ENCODE data around the gene FAHD2A. TPM values are rescaled to one million over a fixed set of nuclear protein-coding genes. Genes with fewer than 3 reads are reported as not detected.
A peak's percentile ranks its signal among the peaks of the same experiment; 100 is the strongest.

The FAHD2A gene
- total and polyA plus RNA-seq, 8 donors: 23.6 to 42.3 (median 37.3) TPM

DNA sequence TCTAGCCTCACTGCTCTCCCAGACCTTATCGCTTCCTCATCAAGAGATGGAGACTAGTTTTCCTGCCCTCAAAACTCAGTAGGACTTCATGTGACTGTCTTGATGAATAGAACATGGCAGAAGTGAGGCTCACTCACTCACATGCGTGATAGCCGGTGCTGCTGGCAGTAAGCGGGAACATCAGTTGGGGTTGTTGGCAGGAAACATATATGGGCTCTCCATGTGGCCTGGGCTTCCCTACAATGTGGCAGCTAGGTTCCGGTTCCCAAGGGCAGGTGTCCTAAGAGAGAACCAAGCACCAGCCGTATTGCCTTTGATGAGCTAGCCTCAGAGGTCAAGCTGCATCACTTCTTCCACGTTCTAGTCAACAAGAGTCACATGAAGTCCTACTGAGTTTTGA, 15.2 kb upstream of the FAHD2A start:
- no peaks in the 10 kb centered on the region for H3K36me3 ChIP-seq
- TF ChIP-seq, protein P1, sequence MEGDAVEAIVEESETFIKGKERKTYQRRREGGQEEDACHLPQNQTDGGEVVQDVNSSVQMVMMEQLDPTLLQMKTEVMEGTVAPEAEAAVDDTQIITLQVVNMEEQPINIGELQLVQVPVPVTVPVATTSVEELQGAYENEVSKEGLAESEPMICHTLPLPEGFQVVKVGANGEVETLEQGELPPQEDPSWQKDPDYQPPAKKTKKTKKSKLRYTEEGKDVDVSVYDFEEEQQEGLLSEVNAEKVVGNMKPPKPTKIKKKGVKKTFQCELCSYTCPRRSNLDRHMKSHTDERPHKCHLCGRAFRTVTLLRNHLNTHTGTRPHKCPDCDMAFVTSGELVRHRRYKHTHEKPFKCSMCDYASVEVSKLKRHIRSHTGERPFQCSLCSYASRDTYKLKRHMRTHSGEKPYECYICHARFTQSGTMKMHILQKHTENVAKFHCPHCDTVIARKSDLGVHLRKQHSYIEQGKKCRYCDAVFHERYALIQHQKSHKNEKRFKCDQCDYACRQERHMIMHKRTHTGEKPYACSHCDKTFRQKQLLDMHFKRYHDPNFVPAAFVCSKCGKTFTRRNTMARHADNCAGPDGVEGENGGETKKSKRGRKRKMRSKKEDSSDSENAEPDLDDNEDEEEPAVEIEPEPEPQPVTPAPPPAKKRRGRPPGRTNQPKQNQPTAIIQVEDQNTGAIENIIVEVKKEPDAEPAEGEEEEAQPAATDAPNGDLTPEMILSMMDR (IDR thresholded peaks at IDR 0.05): no peak
- ATAC-seq (no peak), DNase-seq (no peak)
- intact Hi-C loops (cut with DNase I): no loop called here
- H3K27ac ChIP-seq: no peak overlapping the region
- H3K4me3 ChIP-seq: no peak overlapping the region
- no peaks in the 10 kb centered on the region for H3K4me1 ChIP-seq
- H3K9me3 ChIP-seq: no peaks in the 10 kb centered on the region
- peaks cover 0 to 30% of the 10 kb centered on the region in 2 donors for H3K27me3 ChIP-seq

DNA sequence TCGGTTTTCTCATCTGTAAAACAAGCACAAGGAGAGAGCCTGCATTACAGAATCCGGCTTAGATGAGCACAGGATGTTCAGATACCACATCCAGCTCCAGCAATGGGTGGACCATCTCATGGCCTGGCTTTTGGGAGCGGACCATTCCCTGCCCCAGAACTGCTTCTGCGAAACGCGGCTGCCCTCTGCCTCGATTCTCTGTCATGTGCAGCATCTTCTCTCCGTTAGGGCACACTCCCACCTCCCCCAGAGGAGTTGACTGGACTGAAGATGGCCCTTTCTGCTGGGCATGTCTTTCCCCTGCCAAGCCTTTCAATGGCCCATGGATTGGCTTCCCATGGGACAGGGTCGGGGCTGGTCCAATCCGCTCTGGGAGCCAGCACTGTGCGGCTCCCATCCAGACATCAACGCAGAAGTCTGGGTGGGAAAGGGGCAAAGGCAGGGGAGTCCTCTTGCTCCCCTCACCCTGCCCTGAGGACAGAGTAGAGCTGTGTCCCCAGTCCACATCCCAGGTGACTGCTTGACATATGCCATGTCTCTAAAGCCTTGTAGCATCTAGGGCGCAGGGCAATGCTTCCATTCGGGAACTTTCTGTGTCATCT, 14.3 kb upstream of the FAHD2A start:
- intact Hi-C loops (cut with DNase I): no loop called here
- Histone ChIP-seq H3K36me3 (no peaks in the 10 kb centered on the region), H3K9me3 (no peaks in the 10 kb centered on the region)

DNA sequence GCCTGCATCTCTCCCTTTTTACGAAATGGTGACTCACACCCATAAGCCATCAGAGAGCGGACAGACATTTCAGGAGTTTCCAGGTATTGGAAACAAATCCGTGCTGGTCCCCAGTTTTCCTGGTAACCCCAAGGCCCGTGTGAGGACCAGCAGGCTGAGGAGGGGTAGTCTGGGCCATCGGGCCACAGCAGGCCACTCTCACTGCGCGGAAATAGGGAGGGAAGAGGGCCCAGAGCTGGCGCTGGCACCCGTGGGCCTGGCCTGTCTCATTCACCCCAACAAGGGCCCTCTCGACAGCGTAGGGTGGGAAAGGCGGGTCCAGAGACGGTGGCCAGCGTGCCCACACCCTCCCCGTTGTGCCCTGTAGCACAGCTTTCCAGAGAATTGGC, 13.7 kb upstream of the FAHD2A start:
- no peak for ATAC-seq
- Histone ChIP-seq H3K4me1 (no peaks in the 10 kb centered on the region), H3K27ac (no peak overlapping the region), H3K4me3 (no peak overlapping the region), H3K27me3 (peaks cover 0 to 29% of the 10 kb centered on the region in 2 donors), H3K36me3 (no peaks in the 10 kb centered on the region), H3K9me3 (no peaks in the 10 kb centered on the region)
- TF ChIP-seq, protein P1 (IDR thresholded peaks at IDR 0.05): no peak
- intact Hi-C loops (cut with DNase I): no loop called here
- no peak for DNase-seq

More for the DNA sequence above, 14.3 kb upstream of the FAHD2A start:
- DNase-seq (no peak), ATAC-seq (no peak)
- H3K27ac ChIP-seq: no peak overlapping the region
- H3K4me1 ChIP-seq: no peaks in the 10 kb centered on the region
- H3K4me3 ChIP-seq: no peak overlapping the region
- peaks cover 0 to 29% of the 10 kb centered on the region in 2 donors for H3K27me3 ChIP-seq
- TF ChIP-seq, protein P1 (IDR thresholded peaks at IDR 0.05): no peak

DNA sequence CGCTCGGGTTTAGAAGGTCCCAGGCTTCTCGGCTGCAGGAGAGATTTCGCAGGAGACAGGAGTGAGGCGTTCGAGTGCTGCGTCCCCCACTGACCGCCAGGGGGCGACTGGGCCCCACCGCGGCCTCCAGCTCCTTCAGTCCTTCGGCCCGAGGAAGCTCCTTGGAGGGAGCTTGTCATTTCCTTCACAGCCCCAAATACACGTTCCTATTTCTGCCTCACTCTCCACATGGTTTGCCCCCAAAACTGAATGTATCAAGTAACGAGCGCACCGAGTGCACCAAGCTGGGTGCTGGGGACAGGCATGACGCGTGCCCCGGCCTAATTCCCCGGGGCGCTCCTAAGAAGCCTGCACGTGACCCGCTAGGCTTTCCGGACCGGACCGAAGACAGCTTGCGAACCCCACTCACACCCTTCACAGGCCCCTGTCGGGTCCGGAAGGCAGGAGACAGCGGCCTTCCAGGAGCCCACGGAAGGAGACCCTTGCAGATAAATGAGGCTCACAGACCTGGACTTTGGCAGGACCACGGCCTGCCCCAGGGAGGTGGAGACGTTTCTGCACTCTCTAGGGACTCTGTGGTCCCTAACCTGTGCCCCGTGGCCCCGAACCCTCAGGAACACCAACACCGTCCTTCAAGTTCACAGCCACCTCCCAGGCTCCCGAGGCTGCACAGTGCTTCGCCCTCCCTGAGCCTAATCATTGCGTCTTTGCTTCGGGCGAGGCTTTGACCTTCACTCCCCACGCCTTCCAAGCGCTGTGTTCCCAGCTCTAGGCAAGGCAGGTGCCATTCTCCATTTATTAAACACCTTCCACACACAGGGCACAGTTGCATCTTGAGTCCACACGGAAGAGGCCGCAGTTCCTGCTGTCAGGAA, 13.0 kb upstream of the FAHD2A start:
- intact Hi-C loops (cut with DNase I): no loop called here
- DNase-seq (peak in 3 of 4 donors; percentile 28 to 87 (median 64)), ATAC-seq (peak; percentile 91)
- Histone ChIP-seq H3K4me1 (no peaks in the 10 kb centered on the region), H3K36me3 (no peaks in the 10 kb centered on the region), H3K9me3 (no peaks in the 10 kb centered on the region), H3K4me3 (no peak overlapping the region), H3K27me3 (peaks cover 0 to 25% of the 10 kb centered on the region in 2 donors), H3K27ac (no peak overlapping the region)
- TF ChIP-seq, protein P1 (IDR thresholded peaks at IDR 0.05): peak; percentile 83 to 86

DNA sequence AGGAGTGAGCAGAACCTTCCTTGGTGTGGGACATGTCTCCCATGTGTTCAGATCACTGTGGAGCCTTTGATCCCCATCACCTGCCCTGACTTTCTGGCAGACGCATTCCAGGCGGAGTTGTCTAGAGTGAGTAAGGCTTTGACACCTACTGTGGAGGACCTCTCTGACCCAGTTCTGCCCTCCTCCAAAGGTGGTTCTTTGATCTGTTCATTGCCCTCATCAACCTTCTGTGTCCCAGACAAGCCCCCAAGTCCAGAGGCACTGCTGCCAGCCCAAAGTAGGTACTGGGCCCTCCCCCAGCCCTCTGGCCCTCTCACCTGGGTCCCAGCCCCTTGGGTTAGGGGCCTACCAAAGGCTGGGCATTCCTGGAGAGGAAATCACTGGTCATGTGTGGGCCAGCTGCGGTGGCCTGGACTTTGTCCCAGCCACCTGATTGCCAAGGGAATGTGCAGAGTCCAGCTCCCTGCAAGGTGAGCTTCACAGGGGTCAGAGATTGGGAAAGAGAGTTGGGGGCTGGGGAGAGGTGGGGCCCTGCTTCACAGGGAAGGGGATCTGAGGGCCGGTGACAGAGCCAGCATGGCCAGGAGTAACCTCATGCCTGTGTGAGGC, 12.1 kb upstream of the FAHD2A start:
- no peaks in the 10 kb centered on the region for H3K4me1 ChIP-seq
- DNase-seq (no peak), ATAC-seq (no peak)
- intact Hi-C loops (cut with DNase I): no loop called here
- no peak overlapping the region for H3K27ac ChIP-seq
- no peak overlapping the region for H3K4me3 ChIP-seq
- H3K9me3 ChIP-seq: no peaks in the 10 kb centered on the region
- TF ChIP-seq, protein P1 (IDR thresholded peaks at IDR 0.05): no peak
- peaks cover 0 to 19% of the 10 kb centered on the region in 2 donors for H3K27me3 ChIP-seq
- no peaks in the 10 kb centered on the region for H3K36me3 ChIP-seq
